Measurements from ENCODE around the gene HEATR1.

The HEATR1 gene

DNA sequence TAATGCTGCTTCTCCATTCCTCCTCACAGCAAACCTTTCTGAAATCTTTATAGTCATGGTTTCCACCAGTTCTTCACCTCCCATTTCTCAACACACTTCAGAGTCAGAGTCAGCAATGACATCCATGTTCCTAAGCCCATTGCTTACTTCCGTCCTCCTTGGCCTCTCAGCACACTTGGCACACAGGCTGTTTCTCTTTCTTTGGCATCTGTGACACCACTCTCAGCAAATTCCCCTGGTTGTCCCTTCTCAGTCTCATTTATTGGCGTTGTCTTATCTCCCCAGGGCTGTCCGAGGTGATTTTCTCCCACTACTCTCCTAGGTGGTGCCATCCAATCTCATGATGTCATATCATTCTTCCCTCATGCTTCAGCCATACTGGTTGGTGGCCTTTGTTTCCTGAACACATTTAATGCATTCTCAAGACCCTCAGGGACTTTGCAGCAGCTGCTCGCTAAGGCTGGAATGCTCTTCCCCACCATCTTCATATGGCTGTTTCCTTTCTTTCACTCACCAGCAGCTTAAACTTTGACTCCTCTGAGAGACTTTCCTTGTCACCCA is 83.8 kb downstream of the HEATR1 start:
- H3K4me2 ChIP-seq (ENCODE audit: low read length) = no peak overlapping the region
- H3K4me1 ChIP-seq (ENCODE audit: control insufficient read depth, low read length) = peaks cover 12% of the 10 kb centered on the region
- no peaks in the 10 kb centered on the region for H3K9me2 ChIP-seq (replicated peaks; ENCODE audit: control insufficient read depth, low read length)
- no peaks in the 10 kb centered on the region for H3K79me2 ChIP-seq (ENCODE audit: control insufficient read depth, low read length)
- H3K27ac ChIP-seq (ENCODE audit: low read depth, low read length) = no peak overlapping the region
- H3K36me3 ChIP-seq (ENCODE audit: control insufficient read depth, low read length) = no peaks in the 10 kb centered on the region
- H3K9me3 ChIP-seq (ENCODE audit: control insufficient read depth, insufficient read depth, low read length) = no peaks in the 10 kb centered on the region
- no peak overlapping the region for H3K4me3 ChIP-seq (ENCODE audit: low read length)
- no peaks in the 10 kb centered on the region for H4K20me1 ChIP-seq (ENCODE audit: control insufficient read depth, insufficient read depth, low read depth, low read length)
- peaks cover 51% of the 10 kb centered on the region for H3K27me3 ChIP-seq (ENCODE audit: control insufficient read depth, low read length)
- TF ChIP-seq, protein P1, sequence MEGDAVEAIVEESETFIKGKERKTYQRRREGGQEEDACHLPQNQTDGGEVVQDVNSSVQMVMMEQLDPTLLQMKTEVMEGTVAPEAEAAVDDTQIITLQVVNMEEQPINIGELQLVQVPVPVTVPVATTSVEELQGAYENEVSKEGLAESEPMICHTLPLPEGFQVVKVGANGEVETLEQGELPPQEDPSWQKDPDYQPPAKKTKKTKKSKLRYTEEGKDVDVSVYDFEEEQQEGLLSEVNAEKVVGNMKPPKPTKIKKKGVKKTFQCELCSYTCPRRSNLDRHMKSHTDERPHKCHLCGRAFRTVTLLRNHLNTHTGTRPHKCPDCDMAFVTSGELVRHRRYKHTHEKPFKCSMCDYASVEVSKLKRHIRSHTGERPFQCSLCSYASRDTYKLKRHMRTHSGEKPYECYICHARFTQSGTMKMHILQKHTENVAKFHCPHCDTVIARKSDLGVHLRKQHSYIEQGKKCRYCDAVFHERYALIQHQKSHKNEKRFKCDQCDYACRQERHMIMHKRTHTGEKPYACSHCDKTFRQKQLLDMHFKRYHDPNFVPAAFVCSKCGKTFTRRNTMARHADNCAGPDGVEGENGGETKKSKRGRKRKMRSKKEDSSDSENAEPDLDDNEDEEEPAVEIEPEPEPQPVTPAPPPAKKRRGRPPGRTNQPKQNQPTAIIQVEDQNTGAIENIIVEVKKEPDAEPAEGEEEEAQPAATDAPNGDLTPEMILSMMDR (IDR thresholded peaks at IDR 0.05; ENCODE audit: low read depth, low read length, poor library complexity, severe bottlenecking) = no peak
- TF ChIP-seq EZH2phosphoT487 (IDR thresholded peaks at IDR 0.05; ENCODE audit: borderline replicate concordance, low read length) = no peak
- peaks cover 8% of the 10 kb centered on the region for H3F3A ChIP-seq (ENCODE audit: control insufficient read depth, insufficient read depth)

DNA sequence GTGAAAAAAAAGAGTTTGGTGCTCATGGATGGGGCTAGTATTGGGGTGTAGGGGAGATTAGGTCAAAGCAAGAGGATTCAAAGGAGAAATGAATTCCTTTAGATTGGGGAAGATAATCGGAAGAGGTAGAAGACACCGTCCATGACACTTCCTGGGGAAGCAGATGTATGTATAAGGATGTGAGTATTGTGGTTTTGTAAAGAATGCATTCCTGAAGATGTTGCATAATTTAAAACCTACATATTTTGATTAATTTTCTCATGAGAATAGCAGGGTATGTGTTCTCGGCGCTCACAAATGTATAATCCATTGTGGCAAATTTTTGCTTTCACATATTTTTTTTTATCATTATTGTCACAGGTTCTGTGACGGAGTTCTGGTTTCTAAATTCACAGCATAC is 86.0 kb downstream of the HEATR1 start:
- no peak overlapping the region for H3K4me3 ChIP-seq (ENCODE audit: low read length)
- no peaks in the 10 kb centered on the region for H3F3A ChIP-seq (ENCODE audit: control insufficient read depth, insufficient read depth)
- no peaks in the 10 kb centered on the region for H3K9me3 ChIP-seq (ENCODE audit: control insufficient read depth, insufficient read depth, low read length)
- no peak for TF ChIP-seq EZH2phosphoT487 (IDR thresholded peaks at IDR 0.05; ENCODE audit: borderline replicate concordance, low read length)
- no peaks in the 10 kb centered on the region for H3K79me2 ChIP-seq (ENCODE audit: control insufficient read depth, low read length)
- no peak overlapping the region for H3K4me2 ChIP-seq (ENCODE audit: low read length)
- no peaks in the 10 kb centered on the region for H3K36me3 ChIP-seq (ENCODE audit: control insufficient read depth, low read length)
- H4K20me1 ChIP-seq (ENCODE audit: control insufficient read depth, insufficient read depth, low read depth, low read length) = no peaks in the 10 kb centered on the region
- peaks cover under 1% of the 10 kb centered on the region; the same call in 1 of the 2 replicates for H3K4me1 ChIP-seq (ENCODE audit: control insufficient read depth, low read length)
- no peaks in the 10 kb centered on the region for H3K9me2 ChIP-seq (replicated peaks; ENCODE audit: control insufficient read depth, low read length)
- H3K27ac ChIP-seq (ENCODE audit: low read depth, low read length) = no peak overlapping the region
- H3K27me3 ChIP-seq (ENCODE audit: control insufficient read depth, low read length) = peaks cover 48% of the 10 kb centered on the region

DNA sequence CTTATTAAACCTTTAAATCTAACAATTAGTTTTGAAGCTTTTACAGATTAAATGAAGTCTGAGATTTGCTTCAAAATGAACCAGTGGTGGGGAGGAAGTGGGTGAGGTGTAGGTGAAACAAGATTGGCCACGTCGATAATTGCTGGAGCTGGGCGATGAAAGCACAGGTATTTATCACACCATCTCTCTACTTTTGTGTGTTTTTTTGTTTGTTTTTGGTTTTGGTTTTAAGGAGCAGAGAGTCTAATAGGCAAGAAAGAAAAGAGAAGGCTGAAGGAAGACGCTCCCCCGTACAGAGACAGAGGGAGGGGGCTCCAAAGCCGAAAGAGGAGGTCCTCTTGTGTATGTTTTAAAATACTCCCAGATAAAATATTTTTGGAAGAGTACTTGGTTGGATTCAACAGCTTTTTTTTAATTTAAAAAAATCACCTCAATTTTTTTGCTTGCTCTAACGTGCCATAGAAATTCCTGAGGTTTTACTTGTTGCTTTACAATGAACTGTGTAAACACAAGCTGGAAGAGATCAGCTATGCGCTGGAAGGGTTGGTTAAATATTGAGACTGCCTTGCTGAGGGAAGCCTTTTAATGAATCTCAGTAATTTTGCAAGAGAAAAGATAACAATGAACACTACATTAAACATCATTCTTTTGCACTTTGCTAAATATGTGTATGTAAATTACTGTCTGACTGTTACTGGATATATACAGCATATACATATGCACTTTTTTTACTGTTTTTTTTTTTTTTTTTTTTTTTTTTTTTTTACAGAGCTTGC is 87.2 kb downstream of the HEATR1 start:
- no peaks in the 10 kb centered on the region for H3K9me3 ChIP-seq (ENCODE audit: control insufficient read depth, insufficient read depth, low read length)
- no peaks in the 10 kb centered on the region for H4K20me1 ChIP-seq (ENCODE audit: control insufficient read depth, insufficient read depth, low read depth, low read length)
- no peaks in the 10 kb centered on the region for H3K9me2 ChIP-seq (replicated peaks; ENCODE audit: control insufficient read depth, low read length)
- no peaks in the 10 kb centered on the region for H3K4me1 ChIP-seq (ENCODE audit: control insufficient read depth, low read length)
- H3K4me2 ChIP-seq (ENCODE audit: low read length) = no peak overlapping the region
- no peak overlapping the region for H3K27ac ChIP-seq (ENCODE audit: low read depth, low read length)
- TF ChIP-seq, protein P1 (IDR thresholded peaks at IDR 0.05; ENCODE audit: low read depth, low read length, poor library complexity, severe bottlenecking) = no peak
- TF ChIP-seq EZH2phosphoT487 (IDR thresholded peaks at IDR 0.05; ENCODE audit: borderline replicate concordance, low read length) = no peak
- no peak overlapping the region for H3K4me3 ChIP-seq (ENCODE audit: low read length)
- H3K27me3 ChIP-seq (ENCODE audit: control insufficient read depth, low read length) = peaks cover 36% of the 10 kb centered on the region
- H3F3A ChIP-seq (ENCODE audit: control insufficient read depth, insufficient read depth) = no peaks in the 10 kb centered on the region
- no peaks in the 10 kb centered on the region for H3K79me2 ChIP-seq (ENCODE audit: control insufficient read depth, low read length)
- H3K36me3 ChIP-seq (ENCODE audit: control insufficient read depth, low read length) = no peaks in the 10 kb centered on the region

DNA sequence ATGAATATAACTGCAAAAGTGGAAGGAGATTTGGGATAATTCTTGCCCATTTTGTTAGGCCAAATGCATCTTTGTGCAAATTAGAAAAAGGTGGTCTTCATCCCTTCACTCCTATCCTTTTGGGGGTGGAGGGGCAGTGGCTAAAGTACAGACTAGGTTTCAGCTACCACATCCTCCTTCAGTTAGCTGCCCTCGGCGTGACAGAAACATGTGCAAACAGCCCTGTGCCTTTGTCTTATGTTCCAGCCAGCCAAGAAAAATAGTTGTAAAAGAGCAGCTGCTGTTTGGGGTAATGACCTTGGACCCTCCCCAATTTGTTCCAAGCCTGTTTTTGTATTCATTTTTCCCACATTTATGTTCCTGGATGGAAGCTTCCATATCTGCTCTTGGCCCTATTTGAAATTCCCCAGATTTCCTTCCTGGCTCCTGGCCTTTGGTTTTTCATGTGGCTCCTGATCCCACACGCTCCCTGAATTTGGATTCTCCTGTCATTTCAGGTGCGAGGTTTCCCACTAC is 88.8 kb downstream of the HEATR1 start:
- no peaks in the 10 kb centered on the region for H3K4me1 ChIP-seq (ENCODE audit: control insufficient read depth, low read length)
- peaks cover 24% of the 10 kb centered on the region for H3K27me3 ChIP-seq (ENCODE audit: control insufficient read depth, low read length)
- H3K4me3 ChIP-seq (ENCODE audit: low read length) = no peak overlapping the region
- H3K9me3 ChIP-seq (ENCODE audit: control insufficient read depth, insufficient read depth, low read length) = no peaks in the 10 kb centered on the region
- no peak overlapping the region for H3K27ac ChIP-seq (ENCODE audit: low read depth, low read length)
- no peaks in the 10 kb centered on the region for H4K20me1 ChIP-seq (ENCODE audit: control insufficient read depth, insufficient read depth, low read depth, low read length)
- no peaks in the 10 kb centered on the region for H3K9me2 ChIP-seq (replicated peaks; ENCODE audit: control insufficient read depth, low read length)
- TF ChIP-seq, protein P1 (IDR thresholded peaks at IDR 0.05; ENCODE audit: low read depth, low read length, poor library complexity, severe bottlenecking) = no peak
- TF ChIP-seq EZH2phosphoT487 (IDR thresholded peaks at IDR 0.05; ENCODE audit: borderline replicate concordance, low read length) = no peak
- no peaks in the 10 kb centered on the region for H3K79me2 ChIP-seq (ENCODE audit: control insufficient read depth, low read length)
- H3K4me2 ChIP-seq (ENCODE audit: low read length) = no peak overlapping the region
- H3K36me3 ChIP-seq (ENCODE audit: control insufficient read depth, low read length) = no peaks in the 10 kb centered on the region
- no peaks in the 10 kb centered on the region for H3F3A ChIP-seq (ENCODE audit: control insufficient read depth, insufficient read depth)
